Measurements from ENCODE around the gene COG3.

DNA sequence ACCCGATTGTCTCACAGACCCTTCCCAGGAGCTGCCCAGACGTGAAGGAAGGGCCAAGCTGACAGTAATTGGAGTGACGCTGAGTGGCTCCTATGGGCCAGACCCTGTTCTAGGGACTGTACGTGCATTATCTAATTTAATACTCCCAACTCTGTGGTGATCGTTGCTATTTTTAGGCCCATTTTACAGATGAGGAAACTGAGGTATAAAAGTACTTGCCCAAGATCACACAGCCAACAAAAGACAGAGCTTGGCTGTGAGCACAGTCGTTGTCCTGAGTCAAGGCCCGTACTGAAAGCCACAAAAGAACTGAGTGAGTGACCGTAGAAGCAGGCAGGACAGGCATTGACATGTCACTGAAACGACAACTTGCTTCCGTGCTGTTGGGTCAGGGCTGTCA lies 76.1 kb downstream of the COG3 start:
- TF ChIP-seq, protein P1, sequence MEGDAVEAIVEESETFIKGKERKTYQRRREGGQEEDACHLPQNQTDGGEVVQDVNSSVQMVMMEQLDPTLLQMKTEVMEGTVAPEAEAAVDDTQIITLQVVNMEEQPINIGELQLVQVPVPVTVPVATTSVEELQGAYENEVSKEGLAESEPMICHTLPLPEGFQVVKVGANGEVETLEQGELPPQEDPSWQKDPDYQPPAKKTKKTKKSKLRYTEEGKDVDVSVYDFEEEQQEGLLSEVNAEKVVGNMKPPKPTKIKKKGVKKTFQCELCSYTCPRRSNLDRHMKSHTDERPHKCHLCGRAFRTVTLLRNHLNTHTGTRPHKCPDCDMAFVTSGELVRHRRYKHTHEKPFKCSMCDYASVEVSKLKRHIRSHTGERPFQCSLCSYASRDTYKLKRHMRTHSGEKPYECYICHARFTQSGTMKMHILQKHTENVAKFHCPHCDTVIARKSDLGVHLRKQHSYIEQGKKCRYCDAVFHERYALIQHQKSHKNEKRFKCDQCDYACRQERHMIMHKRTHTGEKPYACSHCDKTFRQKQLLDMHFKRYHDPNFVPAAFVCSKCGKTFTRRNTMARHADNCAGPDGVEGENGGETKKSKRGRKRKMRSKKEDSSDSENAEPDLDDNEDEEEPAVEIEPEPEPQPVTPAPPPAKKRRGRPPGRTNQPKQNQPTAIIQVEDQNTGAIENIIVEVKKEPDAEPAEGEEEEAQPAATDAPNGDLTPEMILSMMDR (IDR thresholded peaks at IDR 0.05; ENCODE audit: insufficient read depth, low read length), result no peak
- TF ChIP-seq POLR2AphosphoS5 (IDR thresholded peaks at IDR 0.05; ENCODE audit: low read depth), result no peak
- no peak for TF ChIP-seq GABPA (IDR thresholded peaks at IDR 0.05; ENCODE audit: low read depth)

All from HL-60 (cell line).